ENCODE data around the gene GUCA2A.

The GUCA2A gene

GRCh38 chr1:42130061-42130660 is 34.4 kb downstream of the GUCA2A start:
- DNase-seq: no peak

- DNase-seq: no peak
These were observed 35.6 kb downstream of the GUCA2A start for GRCh38 chr1:42128964-42129363.

- DNase-seq: no peak
These were observed 36.0 kb downstream of the GUCA2A start for GRCh38 chr1:42128499-42128898.

- no peak for DNase-seq
These were observed 36.8 kb downstream of the GUCA2A start for GRCh38 chr1:42127767-42128166.

GRCh38 chr1:42125552-42125951 is 39.0 kb downstream of the GUCA2A start:
- no peak for DNase-seq

- DNase-seq: no peak
These were observed 42.1 kb downstream of the GUCA2A start for GRCh38 chr1:42122408-42122807.

GRCh38 chr1:42118125-42118524 is 46.4 kb downstream of the GUCA2A start:
- DNase-seq: no peak

- no peak for DNase-seq
These were observed 47.3 kb downstream of the GUCA2A start for GRCh38 chr1:42117214-42117613.

GRCh38 chr1:42114229-42114628 is 50.3 kb downstream of the GUCA2A start:
- no peak for DNase-seq
